ENCODE measurements around the gene HEATR9.
"Not testable (repeated sequence)": the region's sequence is repeated elsewhere in the genome, so short reads cannot be mapped to it uniquely, and the experiment has no call there.

Gene HEATR9

GRCh38 chr17:35868737-35869136 is at the start of gene HEATR9:
Gene HEATR9 (minus strand): TSS chr17:35868891. CDS start chr17:35868742, 149 bp downstream.
- no peak for DNase-seq

- no peak for DNase-seq
These were observed 49.0 kb upstream of the HEATR9 start for GRCh38 chr17:35917519-35918213.

- no peak for DNase-seq
These were observed 46.7 kb upstream of the HEATR9 start for GRCh38 chr17:35915153-35915964.

- no peak for DNase-seq
These were observed 45.7 kb upstream of the HEATR9 start for GRCh38 chr17:35914354-35914753.

- DNase-seq, result no peak
These were observed 44.9 kb upstream of the HEATR9 start for GRCh38 chr17:35913609-35914008.

GRCh38 chr17:35912942-35913341 is 44.3 kb upstream of the HEATR9 start:
- DNase-seq, result no peak

- DNase-seq, result no peak
These were observed 43.7 kb upstream of the HEATR9 start for GRCh38 chr17:35912339-35912912.

- DNase-seq, result no peak
These were observed 40.7 kb upstream of the HEATR9 start for GRCh38 chr17:35909408-35909807.

- no peak for DNase-seq
These were observed 39.0 kb upstream of the HEATR9 start for GRCh38 chr17:35907691-35908090.

- no peak for DNase-seq
These were observed 38.4 kb upstream of the HEATR9 start for GRCh38 chr17:35906926-35907637.

- DNase-seq, result no peak
These were observed 37.7 kb upstream of the HEATR9 start for GRCh38 chr17:35906191-35906925.

GRCh38 chr17:35903451-35903850 is 34.8 kb upstream of the HEATR9 start:
- DNase-seq, result no peak

- no peak for DNase-seq
These were observed 33.0 kb upstream of the HEATR9 start for GRCh38 chr17:35901631-35902175.

GRCh38 chr17:35900708-35901480 is 32.2 kb upstream of the HEATR9 start:
- DNase-seq, result no peak

- DNase-seq, result no peak
These were observed 31.6 kb upstream of the HEATR9 start for GRCh38 chr17:35900280-35900679.

GRCh38 chr17:35898283-35899070 is 29.8 kb upstream of the HEATR9 start:
- no peak for DNase-seq

GRCh38 chr17:35897772-35898171 is 29.1 kb upstream of the HEATR9 start:
- DNase-seq, result not testable (repeated sequence)

GRCh38 chr17:35895636-35896587 is 27.2 kb upstream of the HEATR9 start:
- DNase-seq, result no peak

- DNase-seq, result no peak
These were observed 25.5 kb upstream of the HEATR9 start for GRCh38 chr17:35894206-35894605.
